Measurements from ENCODE around the gene PAPOLA. TPM values are rescaled to one million over a fixed set of nuclear protein-coding genes. Genes with fewer than 3 reads are reported as not detected.

The PAPOLA gene
- total RNA-seq, 5 donors from 2014 or later (not counting 1 experiment from before 2014, with no cell fraction given): 168 to 207 (median 183) TPM

DNA sequence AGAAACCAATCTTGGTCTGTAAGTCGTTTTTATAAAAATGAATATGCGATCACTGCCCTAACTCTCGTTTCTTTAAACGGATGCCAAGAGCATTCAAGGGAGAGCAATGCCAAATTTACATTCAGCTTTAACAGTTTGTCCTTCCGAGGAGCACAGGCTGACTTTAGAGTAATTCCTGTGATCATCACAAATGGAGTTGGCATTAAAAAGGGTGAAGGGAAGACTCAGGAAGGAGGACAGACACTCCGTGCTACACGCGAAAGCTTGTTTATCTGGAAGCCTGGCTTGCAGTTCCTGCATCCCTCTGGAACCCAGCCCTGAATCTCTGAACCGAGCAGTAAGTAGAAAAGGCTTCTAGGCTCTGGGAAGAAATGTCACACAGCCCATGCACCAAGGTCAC is 78.4 kb downstream of the PAPOLA start:
- CTCF ChIA-PET: no interaction called here
- DNase-seq (no peak), ATAC-seq (replicated peaks in 1 of 4) (no peak)
- WGBS (ENCODE audit: insufficient coverage): 86% methylated on average over 9 of the region's 9 CpGs
- Histone ChIP-seq H3K27me3 (replicated peaks in 1 of 2; ENCODE audit: control insufficient read depth in 2 of 2, extremely low read depth in 1 of 2, insufficient read depth in 2 of 2, low read length in 1 of 2) (peaks cover 0 to 30% of the 10 kb centered on the region in 2 experiments), H3K4me3 (ENCODE audit: control insufficient read depth in 1 of 2, extremely low read depth in 1 of 2, low read length in 1 of 2) (no peak overlapping the region), H3K36me3 (ENCODE audit: control insufficient read depth in 2 of 2, extremely low read depth in 1 of 2, insufficient read depth in 1 of 2, low read length in 1 of 2) (no peaks in the 10 kb centered on the region), H3K27ac (ENCODE audit: low read length) (no peak overlapping the region), H3K9me3 (no peaks in the 10 kb centered on the region), H3K4me1 (ENCODE audit: control insufficient read depth in 1 of 2, extremely low read depth in 1 of 2, insufficient read depth in 2 of 2, low read length in 2 of 2) (peaks cover 0 to 9% of the 10 kb centered on the region in 2 experiments)
- H3K36me3 Mint-ChIP-seq: no peaks in the 10 kb centered on the region
- H3K27me3 Mint-ChIP-seq: peaks cover 6 to 8% of the 10 kb centered on the region in 2 donors
- no peaks in the 10 kb centered on the region for H3K9me3 Mint-ChIP-seq
- POLR2A ChIA-PET: no interaction called here
- peaks cover 12 to 19% (median 14%) of the 10 kb centered on the region in 3 donors for H3K4me1 Mint-ChIP-seq
- no peak overlapping the region for H3K27ac Mint-ChIP-seq
- H3K4me3 Mint-ChIP-seq: no peak overlapping the region

DNA sequence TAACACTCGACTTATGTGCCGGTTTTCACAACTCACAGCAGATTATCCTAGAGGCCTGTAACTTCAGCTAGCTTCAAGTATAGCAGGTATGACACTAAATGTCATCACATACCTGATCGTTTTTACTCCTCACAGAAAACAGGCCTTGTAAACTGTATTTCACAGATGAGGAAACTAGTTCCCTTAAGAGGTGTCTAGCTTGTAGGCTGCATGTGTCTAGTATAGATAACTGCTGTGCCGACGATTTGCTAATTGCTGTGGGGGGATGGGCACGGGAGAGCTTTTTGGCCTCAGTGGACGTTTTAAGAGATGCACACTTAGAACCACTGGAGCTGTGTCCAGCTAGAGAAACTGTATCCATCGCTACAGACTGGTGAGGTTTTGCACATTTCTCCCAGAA is 78.8 kb downstream of the PAPOLA start:
- peaks cover 0 to 31% of the 10 kb centered on the region in 2 experiments for H3K27me3 ChIP-seq (replicated peaks in 1 of 2; ENCODE audit: control insufficient read depth in 2 of 2, extremely low read depth in 1 of 2, insufficient read depth in 2 of 2, low read length in 1 of 2)
- Mint-ChIP-seq H3K4me3 (no peak overlapping the region), H3K36me3 (no peaks in the 10 kb centered on the region), H3K27me3 (peaks cover 8 to 12% of the 10 kb centered on the region in 2 donors), H3K4me1 (peaks cover 9 to 16% (median 11%) of the 10 kb centered on the region in 3 donors), H3K27ac (no peak overlapping the region), H3K9me3 (no peaks in the 10 kb centered on the region)
- CTCF ChIA-PET: no interaction called here
- 72% methylated on average over 5 of the region's 8 CpGs for WGBS (ENCODE audit: insufficient coverage)
- no peaks in the 10 kb centered on the region for H3K9me3 ChIP-seq
- H3K4me3 ChIP-seq (ENCODE audit: control insufficient read depth in 1 of 2, extremely low read depth in 1 of 2, low read length in 1 of 2): no peak overlapping the region
- H3K27ac ChIP-seq (ENCODE audit: low read length): no peak overlapping the region
- POLR2A ChIA-PET: no interaction called here
- DNase-seq (no peak), ATAC-seq (replicated peaks in 1 of 4) (no peak)
- H3K36me3 ChIP-seq (ENCODE audit: control insufficient read depth in 2 of 2, extremely low read depth in 1 of 2, insufficient read depth in 1 of 2, low read length in 1 of 2): no peaks in the 10 kb centered on the region
- H3K4me1 ChIP-seq (ENCODE audit: control insufficient read depth in 1 of 2, extremely low read depth in 1 of 2, insufficient read depth in 2 of 2, low read length in 2 of 2): peaks cover 0 to 9% of the 10 kb centered on the region in 2 experiments

DNA sequence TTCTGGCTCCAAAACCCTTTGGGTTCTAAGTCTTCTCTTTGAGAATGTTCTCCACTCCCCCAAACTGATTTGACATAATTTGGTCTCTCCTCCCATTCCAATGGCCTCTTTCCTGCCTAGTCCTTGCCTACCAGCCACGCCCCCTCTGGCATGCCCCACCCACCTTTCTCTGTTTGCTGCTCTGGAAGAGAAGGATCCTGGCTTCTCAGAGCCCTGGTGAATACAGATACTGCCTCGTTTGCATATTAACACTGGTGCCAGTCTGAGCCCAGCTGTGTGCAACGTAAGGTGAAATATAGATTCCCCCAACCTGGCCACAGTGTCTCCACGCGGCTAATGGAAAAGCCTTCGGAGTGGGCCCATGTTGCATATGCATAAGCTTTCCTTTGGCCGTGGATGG is 79.7 kb downstream of the PAPOLA start:
- 91% methylated on average over 6 of the region's 7 CpGs for WGBS (ENCODE audit: insufficient coverage)
- Histone ChIP-seq H3K36me3 (ENCODE audit: control insufficient read depth in 2 of 2, extremely low read depth in 1 of 2, insufficient read depth in 1 of 2, low read length in 1 of 2) (no peaks in the 10 kb centered on the region), H3K27ac (ENCODE audit: low read length) (no peak overlapping the region), H3K27me3 (replicated peaks in 1 of 2; ENCODE audit: control insufficient read depth in 2 of 2, extremely low read depth in 1 of 2, insufficient read depth in 2 of 2, low read length in 1 of 2) (peaks cover 0 to 34% of the 10 kb centered on the region in 2 experiments), H3K4me1 (ENCODE audit: control insufficient read depth in 1 of 2, extremely low read depth in 1 of 2, insufficient read depth in 2 of 2, low read length in 2 of 2) (peaks cover 0 to 5% of the 10 kb centered on the region in 2 experiments), H3K9me3 (no peaks in the 10 kb centered on the region), H3K4me3 (ENCODE audit: control insufficient read depth in 1 of 2, extremely low read depth in 1 of 2, low read length in 1 of 2) (no peak overlapping the region)
- ChIA-PET CTCF (no interaction called here), POLR2A (no interaction called here)
- Mint-ChIP-seq H3K4me1 (peaks cover 2 to 8% (median 3%) of the 10 kb centered on the region in 3 donors), H3K36me3 (no peaks in the 10 kb centered on the region), H3K27ac (peak overlapping the region in 1 of 2 donors; percentile 11), H3K4me3 (no peak overlapping the region), H3K9me3 (no peaks in the 10 kb centered on the region), H3K27me3 (peaks cover 8 to 12% of the 10 kb centered on the region in 2 donors)
- ATAC-seq (replicated peaks in 1 of 4) (no peak), DNase-seq (no peak)

DNA sequence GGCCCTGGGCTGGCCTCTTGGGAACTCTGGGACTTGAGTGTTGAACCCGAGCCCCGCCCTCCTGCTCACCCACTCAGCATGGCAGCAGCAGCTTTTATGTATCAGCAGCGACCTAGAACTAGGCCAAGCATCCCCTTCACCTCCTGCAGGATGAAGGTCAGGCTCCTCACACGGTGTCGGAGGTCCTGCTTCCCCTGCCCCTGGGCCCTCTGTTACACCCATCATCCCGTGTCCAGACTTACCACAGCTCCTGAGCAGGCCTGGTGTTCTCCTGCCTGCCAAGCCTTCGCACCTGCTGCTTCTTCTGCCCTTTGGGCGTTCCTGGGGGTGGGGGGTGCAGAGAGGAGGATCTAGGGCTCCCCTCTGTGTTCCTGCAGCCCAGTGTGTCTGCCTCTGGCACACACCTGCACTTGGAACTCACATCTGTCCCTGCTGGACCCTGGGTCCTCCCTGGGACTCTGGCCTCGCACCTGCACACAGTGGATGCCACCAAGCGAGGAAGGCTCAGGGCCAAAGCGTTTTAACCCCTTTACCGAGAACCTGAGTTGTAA is 80.3 kb downstream of the PAPOLA start:
- Histone ChIP-seq H3K4me3 (ENCODE audit: control insufficient read depth in 1 of 2, extremely low read depth in 1 of 2, low read length in 1 of 2) (no peak overlapping the region), H3K27me3 (replicated peaks in 1 of 2; ENCODE audit: control insufficient read depth in 2 of 2, extremely low read depth in 1 of 2, insufficient read depth in 2 of 2, low read length in 1 of 2) (peaks cover 0 to 40% of the 10 kb centered on the region in 2 experiments), H3K27ac (ENCODE audit: low read length) (no peak overlapping the region), H3K9me3 (no peaks in the 10 kb centered on the region), H3K4me1 (ENCODE audit: control insufficient read depth in 1 of 2, extremely low read depth in 1 of 2, insufficient read depth in 2 of 2, low read length in 2 of 2) (peaks cover 0 to 3% of the 10 kb centered on the region in 2 experiments), H3K36me3 (ENCODE audit: control insufficient read depth in 2 of 2, extremely low read depth in 1 of 2, insufficient read depth in 1 of 2, low read length in 1 of 2) (no peaks in the 10 kb centered on the region)
- CTCF ChIA-PET: no interaction called here
- no peak for ATAC-seq (replicated peaks in 1 of 4)
- POLR2A ChIA-PET: no interaction called here
- no peak for DNase-seq
- WGBS (ENCODE audit: insufficient coverage): 79% methylated on average over 11 of the region's 12 CpGs
- Mint-ChIP-seq H3K9me3 (no peaks in the 10 kb centered on the region), H3K4me1 (peaks cover 0 to 5% (median 0%) of the 10 kb centered on the region in 3 donors), H3K27me3 (peaks cover 8 to 12% of the 10 kb centered on the region in 2 donors), H3K4me3 (no peak overlapping the region), H3K27ac (no peak overlapping the region), H3K36me3 (no peaks in the 10 kb centered on the region)

DNA sequence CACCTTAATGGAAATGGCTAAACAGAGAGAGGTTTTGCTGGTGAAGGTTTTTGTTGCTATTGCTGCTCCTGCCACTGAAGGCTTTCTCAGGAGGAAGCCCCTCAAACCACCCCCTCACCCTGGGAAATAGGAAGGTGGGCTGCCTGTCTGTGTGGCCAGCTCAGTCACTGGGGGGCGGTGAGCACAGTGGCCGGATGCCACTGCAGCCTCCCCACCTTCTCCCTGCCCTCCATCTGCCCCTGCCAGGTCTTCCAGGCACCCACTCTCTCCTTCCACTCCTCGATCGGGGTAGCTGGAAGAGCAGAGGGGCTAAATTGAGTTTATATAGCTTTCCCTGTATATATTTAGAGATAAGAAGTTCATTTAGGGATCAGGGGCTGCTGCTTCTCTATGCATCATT is 80.8 kb downstream of the PAPOLA start:
- H3K9me3 ChIP-seq: no peaks in the 10 kb centered on the region
- Mint-ChIP-seq H3K9me3 (no peaks in the 10 kb centered on the region), H3K27ac (no peak overlapping the region), H3K4me3 (no peak overlapping the region), H3K27me3 (peaks cover 11 to 16% of the 10 kb centered on the region in 2 donors), H3K36me3 (no peaks in the 10 kb centered on the region), H3K4me1 (peaks cover 0 to 5% (median 0%) of the 10 kb centered on the region in 3 donors)
- H3K4me1 ChIP-seq (ENCODE audit: control insufficient read depth in 1 of 2, extremely low read depth in 1 of 2, insufficient read depth in 2 of 2, low read length in 2 of 2): peaks cover 0 to 3% of the 10 kb centered on the region in 2 experiments
- ChIA-PET CTCF (no interaction called here), POLR2A (no interaction called here)
- no peak for ATAC-seq (replicated peaks in 1 of 4)
- H3K36me3 ChIP-seq (ENCODE audit: control insufficient read depth in 2 of 2, extremely low read depth in 1 of 2, insufficient read depth in 1 of 2, low read length in 1 of 2): no peaks in the 10 kb centered on the region
- H3K27me3 ChIP-seq (replicated peaks in 1 of 2; ENCODE audit: control insufficient read depth in 2 of 2, extremely low read depth in 1 of 2, insufficient read depth in 2 of 2, low read length in 1 of 2): peaks cover 0 to 43% of the 10 kb centered on the region in 2 experiments
- H3K4me3 ChIP-seq (ENCODE audit: control insufficient read depth in 1 of 2, extremely low read depth in 1 of 2, low read length in 1 of 2): no peak overlapping the region
- H3K27ac ChIP-seq (ENCODE audit: low read length): no peak overlapping the region
- no CpG with 5 or more reads among the region's 4 CpGs for WGBS (ENCODE audit: insufficient coverage)
- DNase-seq: no peak

DNA sequence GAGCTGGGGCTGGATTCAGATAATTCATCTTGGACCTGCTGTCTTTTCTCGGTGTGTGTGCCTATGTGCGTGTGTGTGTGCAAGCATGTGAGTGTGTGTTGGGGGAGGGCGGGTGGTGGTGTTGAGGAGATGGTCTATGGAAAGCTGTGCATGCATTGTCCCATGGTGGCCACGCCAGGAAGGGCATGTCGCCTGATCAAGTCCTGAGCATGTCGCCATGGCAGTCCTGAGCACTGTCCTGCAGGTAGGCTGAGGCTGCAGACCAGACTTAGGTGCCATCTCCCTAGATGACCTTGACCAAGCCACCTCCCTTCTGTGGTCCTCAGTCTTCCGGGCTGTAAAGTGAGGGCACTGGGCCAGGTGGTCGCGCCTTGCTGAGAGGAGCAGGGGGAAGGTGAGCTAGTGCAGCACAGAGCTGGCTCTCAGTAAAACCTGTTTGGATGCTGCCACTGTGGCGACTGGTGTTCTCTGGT is 81.4 kb downstream of the PAPOLA start:
- DNase-seq: no peak
- Mint-ChIP-seq H3K27me3 (peaks cover 13 to 20% of the 10 kb centered on the region in 2 donors), H3K4me3 (no peak overlapping the region), H3K9me3 (no peaks in the 10 kb centered on the region), H3K36me3 (no peaks in the 10 kb centered on the region), H3K4me1 (peaks cover 0 to 5% (median 2%) of the 10 kb centered on the region in 3 donors), H3K27ac (no peak overlapping the region)
- 89% methylated on average over 8 of the region's 10 CpGs for WGBS (ENCODE audit: insufficient coverage)
- no peak overlapping the region for H3K27ac ChIP-seq (ENCODE audit: low read length)
- H3K4me3 ChIP-seq (ENCODE audit: control insufficient read depth in 1 of 2, extremely low read depth in 1 of 2, low read length in 1 of 2): no peak overlapping the region
- no peaks in the 10 kb centered on the region for H3K36me3 ChIP-seq (ENCODE audit: control insufficient read depth in 2 of 2, extremely low read depth in 1 of 2, insufficient read depth in 1 of 2, low read length in 1 of 2)
- ChIA-PET CTCF (no interaction called here), POLR2A (no interaction called here)
- H3K9me3 ChIP-seq: no peaks in the 10 kb centered on the region
- H3K4me1 ChIP-seq (ENCODE audit: control insufficient read depth in 1 of 2, extremely low read depth in 1 of 2, insufficient read depth in 2 of 2, low read length in 2 of 2): peaks cover 0 to 3% of the 10 kb centered on the region in 2 experiments
- H3K27me3 ChIP-seq (replicated peaks in 1 of 2; ENCODE audit: control insufficient read depth in 2 of 2, extremely low read depth in 1 of 2, insufficient read depth in 2 of 2, low read length in 1 of 2): peaks cover 0 to 47% of the 10 kb centered on the region in 2 experiments
- no peak for ATAC-seq (replicated peaks in 1 of 4)

All from T-cell (primary cell).